Measurements from ENCODE around the gene RIMBP2.

DNA sequence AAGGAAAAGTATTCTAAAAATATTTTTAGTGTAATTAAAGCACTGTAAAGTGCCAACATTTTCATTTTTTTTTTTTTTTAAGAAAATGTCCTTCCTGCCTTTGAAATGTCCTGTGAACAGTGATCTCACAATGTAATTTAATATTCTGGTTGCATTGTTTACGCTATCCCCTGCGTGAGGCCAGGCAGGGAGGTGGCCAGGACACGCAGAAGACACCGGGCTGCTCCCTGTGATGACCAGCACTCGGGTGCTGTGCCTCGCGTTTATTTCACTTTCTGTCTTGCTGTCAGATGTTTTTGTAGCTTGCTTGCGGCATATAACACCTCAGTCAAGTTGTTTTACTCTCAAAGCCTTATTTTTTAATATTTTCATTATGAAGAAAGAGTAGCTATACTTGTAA is 359.9 kb downstream of the RIMBP2 start:
- TF ChIP-seq EZH2 (IDR thresholded peaks at IDR 0.05; ENCODE audit: low read depth, unreplicated experiment) = no peak
- TF ChIP-seq, protein P1, sequence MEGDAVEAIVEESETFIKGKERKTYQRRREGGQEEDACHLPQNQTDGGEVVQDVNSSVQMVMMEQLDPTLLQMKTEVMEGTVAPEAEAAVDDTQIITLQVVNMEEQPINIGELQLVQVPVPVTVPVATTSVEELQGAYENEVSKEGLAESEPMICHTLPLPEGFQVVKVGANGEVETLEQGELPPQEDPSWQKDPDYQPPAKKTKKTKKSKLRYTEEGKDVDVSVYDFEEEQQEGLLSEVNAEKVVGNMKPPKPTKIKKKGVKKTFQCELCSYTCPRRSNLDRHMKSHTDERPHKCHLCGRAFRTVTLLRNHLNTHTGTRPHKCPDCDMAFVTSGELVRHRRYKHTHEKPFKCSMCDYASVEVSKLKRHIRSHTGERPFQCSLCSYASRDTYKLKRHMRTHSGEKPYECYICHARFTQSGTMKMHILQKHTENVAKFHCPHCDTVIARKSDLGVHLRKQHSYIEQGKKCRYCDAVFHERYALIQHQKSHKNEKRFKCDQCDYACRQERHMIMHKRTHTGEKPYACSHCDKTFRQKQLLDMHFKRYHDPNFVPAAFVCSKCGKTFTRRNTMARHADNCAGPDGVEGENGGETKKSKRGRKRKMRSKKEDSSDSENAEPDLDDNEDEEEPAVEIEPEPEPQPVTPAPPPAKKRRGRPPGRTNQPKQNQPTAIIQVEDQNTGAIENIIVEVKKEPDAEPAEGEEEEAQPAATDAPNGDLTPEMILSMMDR (conservative IDR thresholded peaks at IDR 0.05; ENCODE audit: low read depth in 2 of 2) = no peak
